IMR-90 (cell line): Measurements from ENCODE around the gene GPRIN3.

Experiments used
- CEBPB ChIP-seq: IDR thresholded peaks from 2 replicates; pipeline ENCODE4 v1.6.1; 2012; ENCODE audit warnings: low read depth, low read length, improper control_type of control experiment
- NFE2L2 ChIP-seq: fragments of 150-350 bp; IDR thresholded peaks from 2 replicates; pipeline ENCODE4 v1.6.1; 2016; ENCODE audit warnings: low read depth, mild to moderate bottlenecking, low read length
- POLR2A ChIP-seq: IDR thresholded peaks from 2 replicates; pipeline ENCODE4 v1.6.1; 2012; ENCODE audit warnings: mild to moderate bottlenecking, low read depth, low read length
- RAD21 ChIP-seq: IDR thresholded peaks from 2 replicates; pipeline ENCODE4 v1.6.1; 2012; ENCODE audit warnings: low read length, improper control_type of control experiment
- RFX5 ChIP-seq: IDR thresholded peaks from 2 replicates; pipeline ENCODE4 v1.8.0; 2012; ENCODE audit warnings: low read depth, mild to moderate bottlenecking, low read length, moderate library complexity
- USF2 ChIP-seq: fragments of 150-350 bp; IDR thresholded peaks from 2 replicates; pipeline ENCODE4 v1.6.1; 2017; ENCODE audit warnings: mild to moderate bottlenecking, antibody characterized with exemption, low read length, low read depth
- TF ChIP-seq, protein P1 (sequence below): conservative IDR thresholded peaks from 2 replicates; pipeline ENCODE4 v1.5.1; 2012; ENCODE audit warnings: mild to moderate bottlenecking, low read depth, low read length, improper control_type of control experiment
- TF ChIP-seq, protein P2 (sequence below): fragments of 150-350 bp; IDR thresholded peaks from 2 replicates; pipeline ENCODE4 v1.6.1; 2016; ENCODE audit warnings: low read depth, mild to moderate bottlenecking, low read length, moderate library complexity, borderline replicate concordance

- TF ChIP-seq POLR2A (no peak), CEBPB (no peak), RAD21 (no peak), RFX5 (no peak), NFE2L2 (no peak), USF2 (no peak)
- TF ChIP-seq, protein P1, sequence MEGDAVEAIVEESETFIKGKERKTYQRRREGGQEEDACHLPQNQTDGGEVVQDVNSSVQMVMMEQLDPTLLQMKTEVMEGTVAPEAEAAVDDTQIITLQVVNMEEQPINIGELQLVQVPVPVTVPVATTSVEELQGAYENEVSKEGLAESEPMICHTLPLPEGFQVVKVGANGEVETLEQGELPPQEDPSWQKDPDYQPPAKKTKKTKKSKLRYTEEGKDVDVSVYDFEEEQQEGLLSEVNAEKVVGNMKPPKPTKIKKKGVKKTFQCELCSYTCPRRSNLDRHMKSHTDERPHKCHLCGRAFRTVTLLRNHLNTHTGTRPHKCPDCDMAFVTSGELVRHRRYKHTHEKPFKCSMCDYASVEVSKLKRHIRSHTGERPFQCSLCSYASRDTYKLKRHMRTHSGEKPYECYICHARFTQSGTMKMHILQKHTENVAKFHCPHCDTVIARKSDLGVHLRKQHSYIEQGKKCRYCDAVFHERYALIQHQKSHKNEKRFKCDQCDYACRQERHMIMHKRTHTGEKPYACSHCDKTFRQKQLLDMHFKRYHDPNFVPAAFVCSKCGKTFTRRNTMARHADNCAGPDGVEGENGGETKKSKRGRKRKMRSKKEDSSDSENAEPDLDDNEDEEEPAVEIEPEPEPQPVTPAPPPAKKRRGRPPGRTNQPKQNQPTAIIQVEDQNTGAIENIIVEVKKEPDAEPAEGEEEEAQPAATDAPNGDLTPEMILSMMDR, result no peak
- TF ChIP-seq, protein P2, sequence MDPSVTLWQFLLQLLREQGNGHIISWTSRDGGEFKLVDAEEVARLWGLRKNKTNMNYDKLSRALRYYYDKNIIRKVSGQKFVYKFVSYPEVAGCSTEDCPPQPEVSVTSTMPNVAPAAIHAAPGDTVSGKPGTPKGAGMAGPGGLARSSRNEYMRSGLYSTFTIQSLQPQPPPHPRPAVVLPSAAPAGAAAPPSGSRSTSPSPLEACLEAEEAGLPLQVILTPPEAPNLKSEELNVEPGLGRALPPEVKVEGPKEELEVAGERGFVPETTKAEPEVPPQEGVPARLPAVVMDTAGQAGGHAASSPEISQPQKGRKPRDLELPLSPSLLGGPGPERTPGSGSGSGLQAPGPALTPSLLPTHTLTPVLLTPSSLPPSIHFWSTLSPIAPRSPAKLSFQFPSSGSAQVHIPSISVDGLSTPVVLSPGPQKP, result no peak
These were observed 4.4 kb downstream of the GPRIN3 start for GRCh38 chr4:89303177-89303576.
